Muscle of leg (tissue), 11 donors: Measurements from ENCODE around the gene UIMC1. TPM values are rescaled to one million over a fixed set of nuclear protein-coding genes. Genes with fewer than 3 reads are reported as not detected.
A peak's percentile ranks its signal among the peaks of the same experiment; 100 is the strongest.

Source experiments
- DNase-seq: peaks from one replicate; pipeline ENCODE4 v3.0.0; 2013
- H3K27ac ChIP-seq: one replicate; pipeline ENCODE4 v1.5.1; 2013; ENCODE audit warnings: mild to moderate bottlenecking, low read length, control low read depth
- H3K27me3 ChIP-seq: one replicate; pipeline ENCODE4 v1.6.1; 2013; ENCODE audit warnings: low read length; ENCODE audit not compliant: control insufficient read depth, insufficient read depth
- H3K36me3 ChIP-seq: one replicate; pipeline ENCODE4 v1.6.1; 2013; ENCODE audit warnings: low read length; ENCODE audit not compliant: control insufficient read depth, insufficient read depth
- H3K4me1 ChIP-seq: one replicate; pipeline ENCODE4 v1.6.1; 2013; ENCODE audit warnings: low read length; ENCODE audit not compliant: control insufficient read depth, insufficient read depth
- H3K4me3 ChIP-seq: one replicate; pipeline ENCODE4 v1.5.1; 2013; ENCODE audit warnings: low read length, control low read depth
- H3K9me3 ChIP-seq: replicated peaks from 2 replicates; pipeline ENCODE4 v1.6.1; 2013; ENCODE audit warnings: low read depth, low read length; ENCODE audit not compliant: control insufficient read depth
- WGBS: methylation state at CpG from one replicate; pipeline ENCODE4 v1.1.5; 2013; ENCODE audit warnings: missing lambda C conversion rate; ENCODE audit not compliant: insufficient coverage; 5-methylcytosine and 5-hydroxymethylcytosine counted together
- polyA plus RNA-seq, 8 donors: library from polyadenylated mRNA; unstranded; fragments of 120-200 nt; gene quantifications; one replicate each; pipeline versions ENCODE4 v1.2.1 to v1.2.3, GENCODE V29; 2013; ENCODE audit warnings: inconsistent platforms in 1 of 8, low replicate concordance in 1 of 8; ENCODE audit not compliant: insufficient read length in 8 of 8, insufficient read depth in 1 of 8
- total RNA-seq: library from RNA; stranded (reverse); fragments of 120-200 nt; gene quantifications from one replicate; pipeline ENCODE4 v1.2.4, GENCODE V29; 2013

The UIMC1 gene
- total and polyA plus RNA-seq, 9 donors, result 23.1 to 31.1 (median 28.3) TPM

DNA sequence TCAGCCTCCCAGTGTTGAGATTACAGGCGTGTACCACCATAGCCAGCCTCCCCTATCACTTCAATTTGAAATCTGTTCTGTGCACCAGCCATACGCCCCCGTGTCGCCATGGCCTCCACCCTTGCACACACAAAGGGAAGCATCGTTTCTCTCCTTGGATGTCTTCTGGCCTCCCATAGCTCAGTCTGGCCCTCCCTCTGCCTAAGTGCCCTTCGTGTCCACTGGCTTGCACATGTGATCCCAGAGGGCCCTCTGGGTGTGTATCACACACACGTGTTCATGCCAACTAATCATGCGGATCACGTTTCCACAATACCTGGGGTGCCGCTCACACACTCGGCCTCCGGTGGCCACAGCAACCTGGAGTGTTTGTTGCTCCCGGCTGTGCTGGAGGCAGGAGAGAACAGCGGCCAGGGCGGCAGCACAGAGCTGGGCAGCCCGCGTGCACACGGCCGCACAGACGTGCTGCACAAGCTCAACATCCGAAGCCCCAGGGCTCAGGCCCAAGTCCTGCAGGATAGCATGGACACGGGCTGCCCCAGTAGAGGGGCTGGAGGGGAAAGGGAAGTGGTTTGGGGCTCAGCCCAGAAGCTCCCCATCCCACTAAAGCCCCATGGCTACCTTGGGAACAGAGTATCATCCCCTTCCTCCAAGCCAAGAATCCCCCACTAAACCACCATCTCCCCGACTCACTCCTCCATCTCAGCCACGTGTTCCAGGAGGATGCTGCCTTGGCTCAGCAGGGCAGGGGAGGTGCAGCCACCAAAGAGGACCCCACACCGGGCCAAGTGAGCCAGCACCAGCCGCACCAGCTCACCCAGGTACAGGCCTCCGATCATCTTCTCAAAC is 118.3 kb downstream of the UIMC1 start:
- H3K27me3 ChIP-seq, result peaks cover 6% of the 10 kb centered on the region
- WGBS, result 85% methylated on average over 25 of the region's 27 CpGs
- no peaks in the 10 kb centered on the region for H3K36me3 ChIP-seq
- H3K4me1 ChIP-seq, result peaks cover 8% of the 10 kb centered on the region
- no peak for DNase-seq
- no peak overlapping the region for H3K27ac ChIP-seq
- no peak overlapping the region for H3K4me3 ChIP-seq
- no peaks in the 10 kb centered on the region for H3K9me3 ChIP-seq

- 87% methylated on average over 28 of the region's 28 CpGs for WGBS
- peaks cover 6% of the 10 kb centered on the region for H3K27me3 ChIP-seq
- no peaks in the 10 kb centered on the region for H3K36me3 ChIP-seq
- H3K27ac ChIP-seq, result no peak overlapping the region
- DNase-seq, result no peak
- H3K9me3 ChIP-seq, result no peaks in the 10 kb centered on the region
- H3K4me3 ChIP-seq, result no peak overlapping the region
- H3K4me1 ChIP-seq, result peaks cover 12% of the 10 kb centered on the region
Measured at GRCh38 chr5:176887252-176887849, 119.2 kb downstream of the UIMC1 start.

DNA sequence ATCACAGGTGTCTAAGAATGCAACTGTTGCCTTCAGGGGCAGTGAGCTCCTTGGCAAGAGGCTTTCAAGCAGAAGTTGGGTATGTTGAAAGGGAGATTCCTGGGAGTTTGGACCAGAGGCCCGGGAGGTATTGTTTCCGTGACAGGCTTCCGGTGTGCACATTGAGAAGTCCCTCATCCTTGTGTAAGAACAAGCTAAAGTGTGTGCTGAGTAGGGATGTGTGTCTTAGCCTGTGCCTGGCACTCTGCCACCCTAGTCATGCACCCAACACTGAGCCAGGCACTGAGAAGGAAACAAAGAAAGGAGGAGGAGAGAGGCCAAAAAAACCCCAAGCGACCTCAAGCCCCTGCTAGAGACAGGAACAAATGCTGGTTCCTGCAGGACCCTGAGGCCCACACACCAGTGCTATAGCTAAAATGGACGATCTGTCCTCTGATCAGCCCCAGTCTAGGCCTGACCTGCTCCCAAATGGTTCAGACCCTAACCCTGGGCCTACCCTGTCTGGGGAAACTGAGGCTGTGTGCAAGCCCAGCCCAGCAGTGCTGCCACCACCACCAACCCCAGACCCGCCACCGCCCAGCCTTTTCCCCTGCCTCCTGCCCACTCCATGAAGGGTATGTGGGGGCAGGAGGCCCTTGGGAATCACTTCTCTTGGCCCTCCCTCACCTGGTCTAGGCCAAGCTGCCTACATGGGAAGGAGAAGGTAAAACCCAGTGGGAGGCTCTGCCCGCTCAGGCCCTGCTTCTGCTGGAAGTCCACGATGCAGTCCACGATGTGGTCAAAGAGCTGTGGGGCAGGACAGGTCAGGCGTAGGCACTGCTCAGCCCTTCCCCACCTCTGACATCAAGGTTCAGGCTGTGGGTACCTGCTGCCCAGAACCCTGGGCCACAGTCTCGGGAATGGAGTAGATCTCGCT is 120.0 kb downstream of the UIMC1 start:
- WGBS, result 87% methylated on average over 8 of the region's 13 CpGs
- H3K27me3 ChIP-seq, result peaks cover 2% of the 10 kb centered on the region
- peaks cover 15% of the 10 kb centered on the region for H3K4me1 ChIP-seq
- H3K4me3 ChIP-seq, result no peak overlapping the region
- H3K9me3 ChIP-seq, result no peaks in the 10 kb centered on the region
- no peak overlapping the region for H3K27ac ChIP-seq
- H3K36me3 ChIP-seq, result no peaks in the 10 kb centered on the region
- no peak for DNase-seq

DNA sequence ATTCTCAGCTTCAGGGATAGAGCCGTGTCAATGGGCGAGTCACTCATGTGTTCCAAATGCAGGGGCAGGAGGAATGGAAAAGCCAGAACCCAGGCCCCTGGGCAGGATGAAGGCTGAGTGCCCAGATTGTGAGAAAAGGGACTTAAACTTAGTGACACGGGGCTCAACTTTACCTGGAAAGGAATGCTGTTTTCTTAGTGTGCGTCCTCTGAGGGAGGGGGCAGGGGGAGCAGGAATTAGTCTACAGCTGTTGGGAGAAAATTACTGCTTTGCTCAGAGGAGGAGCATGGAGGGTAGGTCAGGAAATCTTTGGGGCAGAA is 122.0 kb downstream of the UIMC1 start:
- Histone ChIP-seq H3K4me3 (no peak overlapping the region), H3K27me3 (no peaks in the 10 kb centered on the region), H3K4me1 (peaks cover 15% of the 10 kb centered on the region), H3K9me3 (no peaks in the 10 kb centered on the region), H3K27ac (no peak overlapping the region), H3K36me3 (no peaks in the 10 kb centered on the region)
- WGBS, result 26% methylated on average over 4 of the region's 4 CpGs
- no peak for DNase-seq

GRCh38 chr5:176883700-176884570 is 122.6 kb downstream of the UIMC1 start:
- no peaks in the 10 kb centered on the region for H3K27me3 ChIP-seq
- 88% methylated on average over 9 of the region's 17 CpGs for WGBS
- peaks cover 15% of the 10 kb centered on the region for H3K4me1 ChIP-seq
- H3K36me3 ChIP-seq, result no peaks in the 10 kb centered on the region
- H3K4me3 ChIP-seq, result no peak overlapping the region
- H3K9me3 ChIP-seq, result no peaks in the 10 kb centered on the region
- DNase-seq, result no peak
- no peak overlapping the region for H3K27ac ChIP-seq

DNA sequence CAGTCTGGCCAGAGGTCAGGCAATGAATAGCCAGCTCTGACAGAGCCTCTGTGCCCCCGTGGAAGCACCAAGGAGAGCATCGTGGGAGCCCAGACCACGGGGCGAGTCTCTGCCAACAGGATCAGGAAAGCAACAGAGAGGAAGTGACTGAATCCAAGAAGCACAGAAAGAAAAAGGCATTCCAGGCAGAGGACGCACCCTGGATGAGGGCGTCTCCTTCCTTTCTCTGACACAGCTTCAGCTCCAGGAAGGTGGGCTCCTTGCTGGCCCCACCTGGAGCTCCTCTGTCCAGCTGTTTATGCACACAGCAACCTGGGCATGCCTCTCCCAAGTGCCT is 124.0 kb downstream of the UIMC1 start:
- Histone ChIP-seq H3K36me3 (no peaks in the 10 kb centered on the region), H3K4me1 (peaks cover 15% of the 10 kb centered on the region), H3K27me3 (peaks cover 2% of the 10 kb centered on the region), H3K4me3 (no peak overlapping the region), H3K27ac (no peak overlapping the region), H3K9me3 (no peaks in the 10 kb centered on the region)
- DNase-seq, result peak; percentile 24
- WGBS, result 35% methylated on average over 5 of the region's 6 CpGs

DNA sequence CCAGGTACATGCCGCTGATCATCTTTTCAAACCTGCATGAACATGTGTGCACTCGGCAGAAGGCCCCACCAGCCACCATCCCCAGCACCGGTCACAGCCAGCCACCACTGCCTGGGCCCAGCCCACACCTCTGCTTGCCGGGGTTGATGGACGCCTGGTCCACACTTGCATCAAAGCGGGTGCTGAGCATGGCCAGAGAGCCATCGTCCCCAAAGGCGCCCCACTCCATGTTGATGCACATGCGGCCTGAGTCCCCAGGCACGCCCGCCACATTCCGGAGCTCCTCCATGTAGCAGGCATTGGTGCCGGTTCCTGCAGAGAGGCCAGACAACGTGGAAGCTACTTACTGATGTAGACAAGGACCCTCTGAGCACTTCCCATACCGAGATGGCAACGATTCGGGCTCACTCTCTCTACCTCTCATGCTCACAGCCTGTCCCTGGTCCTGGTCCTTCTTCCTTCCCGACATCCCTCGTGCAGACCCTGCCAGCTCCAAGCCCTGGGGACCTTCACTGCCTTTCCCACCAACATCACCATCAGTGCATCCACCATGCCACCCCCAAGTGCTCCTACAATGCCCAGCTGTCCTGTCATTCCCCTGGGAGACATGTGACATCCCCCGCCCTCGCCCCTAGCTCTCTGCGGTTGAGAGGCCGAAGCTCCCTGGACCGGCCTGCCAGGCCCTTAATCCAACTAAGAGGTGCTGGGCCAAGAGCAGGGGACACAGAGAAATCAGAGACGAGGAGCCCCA is 124.6 kb downstream of the UIMC1 start:
- no peaks in the 10 kb centered on the region for H3K36me3 ChIP-seq
- WGBS, result 69% methylated on average over 25 of the region's 25 CpGs
- no peak overlapping the region for H3K4me3 ChIP-seq
- peaks cover 15% of the 10 kb centered on the region for H3K4me1 ChIP-seq
- no peak overlapping the region for H3K27ac ChIP-seq
- DNase-seq, result no peak
- H3K27me3 ChIP-seq, result peaks cover 6% of the 10 kb centered on the region
- no peaks in the 10 kb centered on the region for H3K9me3 ChIP-seq

GRCh38 chr5:176881021-176881749 is 125.4 kb downstream of the UIMC1 start:
- WGBS, result 92% methylated on average over 17 of the region's 28 CpGs
- no peak overlapping the region for H3K4me3 ChIP-seq
- no peaks in the 10 kb centered on the region for H3K36me3 ChIP-seq
- H3K27ac ChIP-seq, result no peak overlapping the region
- no peak for DNase-seq
- H3K9me3 ChIP-seq, result no peaks in the 10 kb centered on the region
- H3K4me1 ChIP-seq, result peaks cover 15% of the 10 kb centered on the region
- H3K27me3 ChIP-seq, result peaks cover 14% of the 10 kb centered on the region
